ENCODE data around the gene TMTC4.
"Not testable (repeated sequence)": the region's sequence is repeated elsewhere in the genome, so short reads cannot be mapped to it uniquely, and the experiment has no call there.

Gene TMTC4, protein sequence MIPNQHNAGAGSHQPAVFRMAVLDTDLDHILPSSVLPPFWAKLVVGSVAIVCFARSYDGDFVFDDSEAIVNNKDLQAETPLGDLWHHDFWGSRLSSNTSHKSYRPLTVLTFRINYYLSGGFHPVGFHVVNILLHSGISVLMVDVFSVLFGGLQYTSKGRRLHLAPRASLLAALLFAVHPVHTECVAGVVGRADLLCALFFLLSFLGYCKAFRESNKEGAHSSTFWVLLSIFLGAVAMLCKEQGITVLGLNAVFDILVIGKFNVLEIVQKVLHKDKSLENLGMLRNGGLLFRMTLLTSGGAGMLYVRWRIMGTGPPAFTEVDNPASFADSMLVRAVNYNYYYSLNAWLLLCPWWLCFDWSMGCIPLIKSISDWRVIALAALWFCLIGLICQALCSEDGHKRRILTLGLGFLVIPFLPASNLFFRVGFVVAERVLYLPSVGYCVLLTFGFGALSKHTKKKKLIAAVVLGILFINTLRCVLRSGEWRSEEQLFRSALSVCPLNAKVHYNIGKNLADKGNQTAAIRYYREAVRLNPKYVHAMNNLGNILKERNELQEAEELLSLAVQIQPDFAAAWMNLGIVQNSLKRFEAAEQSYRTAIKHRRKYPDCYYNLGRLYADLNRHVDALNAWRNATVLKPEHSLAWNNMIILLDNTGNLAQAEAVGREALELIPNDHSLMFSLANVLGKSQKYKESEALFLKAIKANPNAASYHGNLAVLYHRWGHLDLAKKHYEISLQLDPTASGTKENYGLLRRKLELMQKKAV
- total RNA-seq: 17.8 reads per million, percentile 44 among the genes with 10 or more reads in this experiment

DNA sequence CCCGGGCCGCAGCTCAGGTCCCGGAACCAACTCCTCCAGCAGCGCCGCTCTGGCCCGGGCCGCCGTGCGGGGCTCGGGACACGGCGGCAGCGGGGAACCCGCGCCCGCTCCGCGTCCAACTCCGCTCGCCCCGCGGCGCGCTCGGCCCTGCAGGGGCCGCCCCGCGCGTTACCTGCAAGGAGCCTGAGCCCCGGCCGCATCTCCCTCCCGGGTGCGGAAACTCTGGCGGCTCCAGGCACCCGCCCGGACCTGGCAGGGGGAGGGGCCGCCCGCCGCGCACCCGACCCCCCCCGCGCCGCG, at the start of gene TMTC4:
Gene TMTC4 (minus strand): TSS at position 224 of the 300 bp plus-strand sequence. CDS start 4,433 bp downstream, outside the sequence.
- DNase-seq: no peak

DNA sequence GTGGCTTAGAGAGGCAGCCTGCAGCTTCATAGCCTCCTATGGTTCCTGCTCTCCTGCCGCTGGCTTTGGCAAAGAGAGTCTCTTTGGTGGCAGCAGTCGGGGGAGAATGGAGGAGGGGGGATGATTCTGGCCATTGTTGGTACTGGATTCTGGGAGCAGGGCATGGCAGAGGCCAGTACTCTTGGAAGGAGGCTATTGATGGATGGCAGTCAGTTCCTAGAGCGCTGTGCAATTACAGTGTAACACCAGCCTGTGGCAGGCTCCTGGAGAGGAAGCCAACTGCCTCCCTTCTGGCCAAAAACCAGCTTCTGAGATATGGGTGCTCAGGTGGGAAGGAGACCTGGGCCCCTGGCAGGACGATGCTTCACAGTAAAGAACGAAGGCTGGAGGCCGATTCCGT, 47.9 kb upstream of the TMTC4 start:
- DNase-seq: no peak

DNA sequence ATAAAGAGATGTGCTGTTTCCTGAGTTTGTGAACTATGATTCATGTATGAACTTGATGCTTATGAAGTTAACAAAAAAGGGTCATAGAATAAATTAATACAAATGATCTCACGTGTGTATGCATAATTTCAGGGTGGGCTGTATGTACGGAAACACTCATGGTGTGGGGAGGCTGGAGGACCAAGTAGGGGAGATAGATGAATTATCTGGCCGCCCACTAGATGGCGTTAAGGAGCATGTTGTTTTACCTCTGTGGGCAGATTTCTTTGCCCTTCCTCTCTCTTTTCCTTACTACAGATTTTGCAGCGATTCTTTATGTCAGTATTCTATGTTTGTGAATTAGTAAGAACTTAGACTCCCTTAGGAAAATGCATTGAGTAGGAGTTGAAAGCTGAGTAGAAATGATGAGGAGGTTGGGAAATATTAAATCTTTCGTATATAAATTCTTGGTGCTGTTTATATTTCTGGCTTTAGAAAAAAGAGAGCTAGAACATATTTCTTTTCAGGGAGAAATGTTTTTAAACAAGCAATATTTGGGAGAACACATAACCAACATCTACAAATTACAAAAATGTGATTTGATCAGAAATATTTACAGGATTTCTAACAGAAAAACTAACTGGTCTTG, 47.4 kb upstream of the TMTC4 start:
- DNase-seq: peak; percentile 31

DNA sequence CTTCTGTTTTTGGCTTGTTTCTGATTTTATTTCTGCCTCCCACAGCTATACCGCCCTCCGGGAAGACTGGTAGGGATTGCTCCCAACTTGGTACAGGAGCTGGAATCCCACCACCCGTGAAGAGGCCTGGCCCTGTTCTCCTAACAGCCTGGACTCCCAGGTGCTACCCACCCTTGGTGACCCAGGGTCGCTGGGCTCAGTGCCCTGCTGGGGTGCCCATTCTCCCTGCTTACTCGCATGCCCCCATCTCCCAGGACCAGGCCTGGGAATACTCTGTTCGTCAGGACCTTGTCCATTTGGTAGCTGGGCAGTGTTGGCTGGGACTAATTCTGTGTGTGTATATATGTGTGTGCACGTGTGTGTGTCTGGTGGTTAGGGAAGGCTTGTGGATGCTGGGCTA, 41.0 kb upstream of the TMTC4 start:
- no peak for DNase-seq

DNA sequence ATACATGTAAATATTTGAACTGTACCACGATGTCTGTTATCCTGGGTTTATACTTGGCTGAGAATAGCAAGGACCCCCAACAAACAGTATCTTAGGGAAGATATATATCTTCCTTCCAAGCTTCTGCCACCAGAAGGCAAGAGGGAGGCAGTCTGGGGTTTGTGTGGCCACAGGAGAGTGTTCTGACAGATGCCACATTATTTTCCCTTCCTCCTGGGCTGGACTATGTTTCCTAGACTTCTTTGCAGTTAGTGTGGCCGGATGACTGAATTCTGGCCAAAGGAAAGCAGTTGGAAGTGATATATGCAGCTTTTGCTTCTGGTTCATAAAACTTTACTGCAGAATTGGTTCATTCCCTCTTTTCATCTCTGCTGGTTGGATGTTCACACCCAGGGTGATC, 39.9 kb upstream of the TMTC4 start:
- DNase-seq: no peak

DNA sequence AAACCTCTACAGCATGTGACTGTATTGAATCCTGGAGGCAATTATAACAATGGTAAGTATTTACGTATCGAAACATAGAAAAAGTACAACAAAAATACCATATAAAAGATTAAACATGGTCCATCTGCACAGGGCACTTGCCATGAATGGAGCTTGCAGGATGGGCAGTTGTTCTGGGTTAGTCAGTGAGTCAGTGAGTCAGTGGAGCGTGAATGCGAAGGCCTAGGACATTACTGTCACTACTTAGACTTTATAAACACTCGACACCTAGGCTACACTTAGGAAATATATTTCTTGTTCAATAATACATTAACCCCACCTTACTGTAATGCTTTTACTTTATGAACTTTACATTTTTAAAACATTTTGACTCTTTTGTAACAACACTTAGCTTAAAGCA, 35.6 kb upstream of the TMTC4 start:
- no peak for DNase-seq

DNA sequence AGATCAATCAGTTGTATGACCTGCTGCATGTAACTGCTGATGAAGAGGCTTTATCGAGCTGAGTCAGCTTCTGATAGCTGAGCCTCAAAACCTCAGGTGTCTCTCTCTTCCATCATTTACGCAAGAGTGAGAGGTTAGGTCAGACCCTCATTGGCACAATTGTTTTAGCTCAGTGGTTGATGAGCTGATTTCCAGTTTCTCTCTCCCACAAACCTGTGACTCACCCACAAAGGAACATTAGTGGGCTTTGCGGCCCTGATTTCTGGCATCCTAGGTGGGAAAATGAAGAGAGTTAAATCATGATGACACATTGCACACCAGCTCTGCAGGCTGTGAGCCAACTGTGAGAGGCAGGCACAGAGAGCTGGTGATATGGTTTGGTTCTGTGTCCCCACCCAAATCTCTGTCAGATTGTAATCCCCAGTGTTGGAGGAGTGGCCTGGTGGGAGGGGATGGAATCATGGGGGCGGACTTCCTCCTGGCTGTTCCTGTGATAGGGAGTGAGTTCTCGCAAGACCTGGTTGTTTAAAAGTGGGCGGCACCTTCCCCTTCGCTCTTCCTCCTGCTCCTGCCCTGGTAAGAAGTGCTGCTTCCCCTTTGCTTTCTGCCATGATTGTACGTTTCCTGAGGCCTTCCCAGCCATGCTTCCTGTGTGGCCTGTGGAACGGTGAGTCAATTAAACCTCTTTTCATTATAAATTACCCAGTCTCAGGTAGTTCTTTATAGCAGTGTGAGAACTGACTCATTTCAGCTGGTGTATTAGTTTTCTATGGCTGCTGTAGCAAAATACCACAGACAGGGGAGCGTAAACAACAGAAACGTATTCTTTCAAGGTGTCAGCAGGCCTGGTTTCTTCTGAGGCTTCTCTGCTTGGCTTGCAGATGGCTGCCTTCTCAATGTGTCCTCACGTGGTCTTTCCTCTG, 33.5 kb upstream of the TMTC4 start:
- no peak for DNase-seq

DNA sequence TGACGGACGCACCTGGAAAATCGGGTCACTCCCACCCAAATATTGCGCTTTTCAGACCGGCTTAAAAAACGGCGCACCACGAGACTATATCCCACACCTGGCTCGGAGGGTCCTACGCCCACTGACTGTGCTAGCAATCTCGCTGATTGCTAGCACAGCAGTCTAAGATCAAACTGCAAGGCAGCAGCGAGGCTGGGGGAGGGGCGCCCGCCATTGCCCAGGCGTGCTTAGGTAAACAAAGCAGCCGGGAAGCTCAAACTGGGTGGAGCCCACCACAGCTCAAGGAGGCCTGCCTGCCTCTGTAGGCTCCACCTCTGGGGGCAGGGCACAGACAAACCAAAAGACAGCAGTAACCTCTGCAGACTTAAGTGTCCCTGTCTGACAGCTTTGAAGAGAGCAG, 23.7 kb upstream of the TMTC4 start:
- not testable (repeated sequence) for DNase-seq

DNA sequence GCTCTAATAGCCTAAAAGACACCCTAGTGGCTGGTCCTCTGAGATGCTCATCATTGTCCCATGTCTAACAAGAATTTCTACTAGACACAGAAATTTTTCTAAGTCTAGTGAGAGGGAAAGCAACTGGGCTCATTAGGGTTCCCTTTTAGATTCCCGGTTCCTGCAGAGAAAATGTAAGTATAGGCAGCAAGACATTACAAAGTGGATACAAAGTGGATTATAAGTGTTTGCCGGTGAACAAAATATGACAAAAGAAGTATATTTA, 20.8 kb upstream of the TMTC4 start:
- DNase-seq: no peak

DNA sequence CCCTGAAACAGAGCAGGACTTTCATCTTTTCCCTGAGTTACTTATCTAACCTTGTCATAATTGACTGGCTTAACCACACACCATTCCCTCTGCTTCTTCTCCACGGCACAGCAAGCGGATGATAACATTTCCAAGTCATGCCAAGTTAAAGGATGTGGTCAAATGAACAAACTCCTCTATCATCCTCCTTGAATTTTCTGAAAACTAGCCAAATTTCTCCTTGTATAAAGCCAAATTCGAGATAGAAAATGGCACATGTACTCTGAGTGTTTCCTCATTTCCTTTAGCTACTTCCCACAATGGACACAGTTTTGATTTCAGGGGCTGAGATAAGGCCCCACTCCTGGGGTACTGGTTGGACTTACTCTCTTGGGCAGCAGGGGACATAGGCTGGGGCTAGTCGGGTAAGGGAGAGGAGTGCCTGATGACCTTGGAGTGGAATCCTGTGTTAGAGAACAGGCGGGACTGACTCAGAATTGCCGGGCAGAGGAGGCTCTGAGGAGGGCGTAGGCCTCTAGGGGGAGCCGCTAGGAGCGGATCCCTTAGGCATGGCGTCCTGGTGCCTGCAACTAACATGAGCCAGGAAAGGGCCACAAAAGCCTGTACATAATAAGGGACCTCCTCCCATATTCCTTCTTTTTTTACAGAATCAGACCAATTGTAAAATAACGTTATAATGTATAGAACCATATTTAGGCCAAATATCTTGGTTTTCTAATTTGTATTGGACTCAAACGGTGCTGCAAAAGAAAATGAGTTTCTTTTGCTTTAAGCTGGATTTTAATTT, 20.3 kb upstream of the TMTC4 start:
- no peak for DNase-seq

DNA sequence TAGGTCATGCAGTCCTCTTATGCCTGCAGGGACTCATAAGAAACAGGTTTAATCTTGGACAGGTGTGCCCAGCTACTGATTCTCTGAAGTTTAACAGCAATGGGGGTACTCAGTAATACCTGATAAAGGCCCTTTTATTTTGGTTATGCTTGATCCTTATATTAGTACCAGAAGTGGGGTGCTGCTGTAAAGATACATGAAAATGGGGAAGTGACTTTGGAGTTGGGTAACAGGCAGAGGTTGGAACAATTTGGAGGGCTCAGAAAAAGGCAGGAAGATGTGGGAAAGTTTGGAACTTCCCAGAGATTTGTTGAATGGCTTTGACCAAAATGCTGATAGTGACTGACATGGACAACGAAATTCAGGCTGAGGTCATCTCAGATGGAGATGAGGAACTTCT, 14.6 kb upstream of the TMTC4 start:
- DNase-seq: no peak

DNA sequence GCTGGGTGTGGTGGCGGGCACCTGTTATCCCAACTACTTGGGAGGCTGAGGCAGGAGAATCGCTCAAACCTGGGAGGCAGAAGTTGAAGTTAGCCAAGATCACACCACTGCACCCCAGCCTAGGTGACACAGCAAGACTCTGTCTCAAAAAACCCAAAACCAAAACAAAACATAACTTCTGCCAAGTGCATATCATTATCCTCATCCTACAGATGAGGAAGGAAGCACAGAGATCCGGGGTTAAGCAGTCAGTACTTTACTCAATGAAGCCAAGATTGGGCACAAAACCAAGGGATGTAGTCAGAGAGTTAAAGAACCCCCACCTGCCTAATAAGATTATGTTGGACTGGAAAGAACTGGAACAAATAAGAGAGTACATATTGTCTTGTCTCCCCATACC, 5.5 kb upstream of the TMTC4 start:
- DNase-seq: no peak

DNA sequence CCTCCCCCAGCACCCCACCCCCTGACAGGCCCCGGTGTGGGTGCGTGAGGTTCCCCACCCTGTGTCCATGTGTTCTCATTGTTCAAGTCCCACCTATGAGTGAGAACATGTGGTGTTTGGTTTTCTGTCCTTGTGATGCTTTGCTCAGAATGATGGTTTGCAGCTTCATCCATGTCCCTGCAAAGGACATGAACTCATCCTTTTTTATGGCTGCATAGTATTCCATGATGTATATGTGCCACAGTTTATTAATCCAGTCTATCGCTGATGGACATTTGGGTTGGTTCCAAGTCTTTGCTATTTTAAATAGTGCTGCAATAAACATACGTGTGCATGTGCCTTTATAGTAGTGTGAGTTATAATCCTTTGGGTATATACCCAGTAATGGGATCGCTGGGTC, 2.5 kb upstream of the TMTC4 start:
- DNase-seq: not testable (repeated sequence)

DNA sequence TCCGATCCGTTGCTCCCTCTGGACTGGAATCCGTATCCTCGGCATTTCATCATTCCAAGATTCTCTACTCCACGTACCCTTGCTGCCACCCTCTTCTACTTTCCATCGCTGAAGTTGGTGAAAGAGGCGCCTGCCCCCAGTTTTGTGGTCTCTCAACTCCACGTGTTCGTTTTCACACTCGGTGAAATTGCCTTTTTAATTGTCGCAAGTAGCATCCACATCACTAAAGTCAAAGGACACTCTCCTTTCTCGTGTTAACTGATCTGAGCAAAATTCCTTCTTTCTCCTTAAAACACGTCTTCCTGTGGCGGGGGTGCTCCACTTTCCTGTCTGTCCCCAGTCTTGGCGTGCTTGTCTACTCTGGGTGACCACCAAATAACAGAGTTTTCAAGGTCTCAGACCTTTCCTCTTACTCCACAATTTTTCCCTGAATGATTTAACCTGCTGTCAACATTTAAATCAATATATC, 1.1 kb upstream of the TMTC4 start:
- DNase-seq: no peak

DNA sequence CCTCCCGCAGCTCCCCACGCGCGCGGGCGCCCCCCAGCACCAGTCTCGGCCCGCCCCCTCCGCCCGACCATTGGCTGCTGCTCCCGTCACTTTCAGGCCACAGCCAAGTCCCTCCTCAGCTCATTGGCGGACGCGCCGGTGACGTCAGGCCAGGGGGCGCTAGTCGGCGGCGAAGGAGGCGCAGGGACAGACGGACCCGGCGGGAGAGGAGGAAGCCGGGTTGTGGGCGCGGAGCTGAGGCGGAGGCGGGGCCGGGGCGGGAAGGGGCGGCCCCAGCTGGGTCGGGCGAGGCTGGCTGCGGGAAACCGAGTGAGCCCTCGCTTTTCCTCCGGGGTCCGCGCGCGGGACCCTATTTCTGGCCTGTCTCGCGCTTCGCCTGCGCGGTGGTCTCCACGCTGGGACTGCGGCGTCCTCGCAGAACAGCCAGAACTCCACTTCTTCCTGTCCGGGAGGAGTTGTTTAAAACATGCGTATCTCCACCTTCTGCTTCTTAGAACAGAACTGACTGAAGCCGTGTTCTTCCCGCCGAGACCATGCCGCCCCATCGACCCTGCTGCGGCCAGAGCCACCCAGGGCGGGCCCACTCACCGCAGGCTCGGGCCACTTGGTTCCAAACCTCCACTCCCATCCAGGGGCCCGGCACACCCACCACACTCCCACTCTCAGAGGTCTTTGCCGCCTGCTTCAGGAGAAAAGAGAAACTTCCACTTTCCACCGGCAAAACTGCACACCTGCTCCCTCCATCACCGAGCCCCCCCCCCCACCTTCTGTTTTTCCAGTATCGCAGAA, 471 bp upstream of the TMTC4 start:
- DNase-seq: peak; percentile 100

DNA sequence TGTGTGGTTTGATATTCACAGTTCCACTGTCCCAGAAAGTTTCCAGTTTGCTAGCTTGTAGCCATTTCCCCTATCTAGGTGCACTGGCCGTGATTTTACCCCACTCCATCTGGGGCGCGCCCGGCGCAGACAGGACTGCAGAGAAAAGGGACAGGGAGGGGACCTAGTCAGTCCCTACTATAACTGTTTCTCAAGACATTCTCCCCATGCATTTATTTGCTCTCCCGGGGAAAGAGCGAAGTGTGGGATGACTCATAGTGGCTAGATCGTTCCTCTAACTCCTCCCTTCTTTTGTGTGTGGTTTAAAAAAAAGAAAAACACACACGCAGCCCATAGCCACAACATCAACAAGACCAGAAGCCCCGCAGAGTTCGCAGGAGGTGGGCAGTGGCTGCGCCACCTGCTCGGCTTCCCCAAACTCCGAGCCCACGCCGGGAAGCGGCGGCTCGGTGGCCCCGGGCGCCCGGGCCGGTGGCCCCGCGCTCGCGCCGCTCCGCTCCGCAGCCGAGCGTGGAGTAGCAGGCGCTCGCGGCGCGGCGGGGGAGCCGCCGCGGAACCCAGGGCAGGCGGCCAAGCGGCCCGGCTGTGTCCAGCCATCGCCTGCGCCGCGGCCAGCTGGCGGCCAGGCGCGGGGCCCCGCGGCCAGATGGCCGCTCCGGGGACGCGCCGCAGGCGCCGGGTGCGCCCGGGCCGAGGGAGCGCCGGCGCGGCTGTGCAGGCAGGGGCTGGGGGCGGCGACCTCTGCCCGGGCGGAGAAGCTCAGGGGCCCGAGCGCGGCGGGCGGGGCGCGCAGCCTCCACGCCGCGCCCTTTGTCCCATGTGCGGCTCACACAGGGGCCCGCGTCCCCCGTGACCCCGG, 653 bp downstream of the TMTC4 start:
- DNase-seq: peak; percentile 28

DNA sequence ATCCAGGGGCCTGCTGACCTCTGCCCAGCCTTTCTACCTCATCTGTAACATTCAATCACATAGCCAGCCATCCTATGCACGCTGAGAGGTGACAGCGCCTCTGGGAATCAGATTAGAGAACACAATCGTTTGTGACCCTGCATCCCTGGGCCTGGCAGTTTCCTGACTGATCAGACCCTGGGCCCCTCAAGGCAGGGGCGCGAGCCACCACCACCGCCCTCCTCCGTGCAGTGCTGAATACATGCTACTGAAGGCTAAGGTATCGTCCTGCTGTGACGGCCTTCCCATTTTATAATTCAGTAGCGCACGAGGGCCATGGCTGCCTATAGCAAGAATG, 1.3 kb downstream of the TMTC4 start:
- no peak for DNase-seq

DNA sequence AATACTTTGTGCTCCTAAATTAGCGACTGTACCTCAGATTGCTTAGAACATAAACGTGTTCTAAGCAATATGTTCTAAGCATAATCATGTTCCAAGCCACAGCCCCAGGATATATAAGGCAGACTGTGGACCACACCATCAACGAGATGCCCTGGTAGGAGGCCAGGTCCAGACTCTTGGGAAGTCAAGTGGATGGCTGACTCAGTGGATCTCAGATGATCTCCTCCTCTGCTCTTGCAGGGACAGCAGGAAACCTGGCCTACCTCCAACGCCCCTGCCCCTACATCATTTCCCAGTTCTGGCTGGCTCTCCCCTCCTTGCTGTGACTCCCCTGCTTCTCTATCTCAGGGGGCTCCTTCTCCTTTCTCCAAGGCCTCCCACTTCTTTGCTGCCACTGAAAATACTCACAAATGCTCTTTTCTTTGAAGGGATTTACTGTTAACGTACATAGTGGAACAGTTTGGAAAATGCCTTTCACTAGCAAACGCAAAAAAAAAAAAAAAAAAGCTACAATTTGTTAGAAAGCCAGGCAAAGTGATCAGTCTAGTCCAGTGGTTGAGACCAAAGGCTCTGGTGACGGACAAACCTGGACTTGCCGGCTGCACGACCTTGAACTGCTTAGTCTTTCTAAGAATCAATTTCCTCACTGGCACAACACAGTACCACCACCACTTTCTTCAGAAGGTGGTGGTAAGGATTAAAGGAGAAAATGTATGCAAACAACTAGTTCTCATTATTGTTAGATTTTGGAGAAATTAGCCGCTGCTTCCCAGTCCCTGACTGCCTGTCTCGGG, 3.0 kb downstream of the TMTC4 start:
- DNase-seq: no peak

DNA sequence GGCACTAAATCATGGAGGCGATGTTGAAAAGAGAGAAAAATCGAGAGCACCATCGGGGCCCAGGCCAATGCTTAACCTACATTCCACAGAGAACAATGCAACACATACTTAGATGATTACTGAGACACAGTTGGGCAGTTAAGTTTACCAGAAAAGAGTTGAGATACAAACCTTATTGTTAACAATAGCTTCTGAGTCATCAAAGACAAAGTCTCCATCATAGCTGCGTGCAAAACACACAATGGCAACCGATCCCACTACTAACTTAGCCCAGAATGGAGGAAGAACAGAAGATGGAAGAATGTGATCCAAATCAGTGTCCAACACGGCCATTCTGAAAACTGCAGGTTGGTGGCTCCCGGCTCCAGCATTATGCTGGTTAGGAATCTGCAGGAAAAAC, 6.2 kb downstream of the TMTC4 start:
- DNase-seq: no peak

DNA sequence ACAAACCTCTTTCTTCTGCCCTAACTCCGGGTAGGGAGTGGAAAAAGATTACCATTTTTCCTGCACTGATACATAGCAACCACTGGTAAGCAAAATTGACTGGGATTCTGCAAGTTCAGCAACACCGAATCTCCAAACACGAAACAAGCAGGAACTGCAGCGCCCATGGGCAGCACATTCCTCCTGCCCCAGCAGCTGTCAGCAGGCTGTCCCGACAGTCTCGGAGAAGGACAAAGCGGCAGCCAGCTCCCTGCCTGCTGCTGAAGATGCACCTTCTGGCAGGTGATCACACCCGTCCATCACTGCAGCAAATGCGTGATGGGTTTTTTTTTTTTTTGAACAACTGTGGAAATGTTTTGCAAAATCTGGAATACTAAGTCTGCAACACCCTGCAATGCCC, 6.7 kb downstream of the TMTC4 start:
- DNase-seq: no peak
